ENCODE measurements around the gene FAM107A. TPM values are rescaled to one million over a fixed set of nuclear protein-coding genes. Genes with fewer than 3 reads are reported as not detected.

FAM107A gene
- total RNA-seq, 1 donor from 2014 or later, result not detected

DNA sequence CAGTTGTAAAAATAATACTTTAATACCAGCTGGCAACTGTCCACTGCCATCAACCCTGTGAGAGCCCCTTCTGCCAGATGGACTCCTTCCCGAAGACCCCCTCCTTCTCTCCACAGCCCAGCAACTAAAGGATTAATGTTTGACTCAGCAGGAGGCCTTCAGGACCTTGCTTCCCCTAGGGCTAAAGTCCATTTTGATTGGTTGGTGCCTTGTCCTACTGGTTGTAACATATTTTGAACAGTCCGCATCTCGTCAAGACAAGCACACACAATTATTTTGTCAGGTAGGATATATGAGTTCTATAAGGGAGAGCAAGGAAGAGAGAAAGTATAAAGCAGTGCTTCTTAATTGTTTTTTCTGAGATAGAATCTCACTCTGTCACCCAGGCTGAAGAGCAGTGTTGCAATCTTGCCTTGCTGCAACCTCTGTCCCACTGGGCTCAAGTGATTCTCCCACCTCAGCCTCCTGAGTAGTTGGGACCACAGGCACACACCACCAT, 58.9 kb downstream of the FAM107A start:
- no peaks in the 10 kb centered on the region for H3K36me3 ChIP-seq (ENCODE audit: insufficient read depth, low read length)
- Mint-ChIP-seq H3K4me3 (ENCODE audit: unreplicated experiment) (no peak overlapping the region), H3K9me3 (ENCODE audit: unreplicated experiment) (no peaks in the 10 kb centered on the region), H3K36me3 (ENCODE audit: low read depth, unreplicated experiment) (no peaks in the 10 kb centered on the region), H3K4me1 (ENCODE audit: low read depth, unreplicated experiment) (peaks cover 4% of the 10 kb centered on the region), H3K27ac (ENCODE audit: unreplicated experiment) (no peak overlapping the region), H3K27me3 (ENCODE audit: low read depth, unreplicated experiment) (no peaks in the 10 kb centered on the region)
- no peak overlapping the region for H3K27ac ChIP-seq (ENCODE audit: low read depth, low read length)
- FAIRE-seq, result no peak
- no peaks in the 10 kb centered on the region for H3K4me1 ChIP-seq (ENCODE audit: insufficient read depth, low read length)
- no peaks in the 10 kb centered on the region for H3K27me3 ChIP-seq (ENCODE audit: insufficient read depth, low read length)
- no peak overlapping the region for H2AFZ ChIP-seq (ENCODE audit: low read depth, low read length)
- no peaks in the 10 kb centered on the region for H3K79me2 ChIP-seq (ENCODE audit: insufficient read depth, low read length)
- H3K4me2 ChIP-seq (ENCODE audit: low read length), result no peak overlapping the region
- TF ChIP-seq, protein P1, sequence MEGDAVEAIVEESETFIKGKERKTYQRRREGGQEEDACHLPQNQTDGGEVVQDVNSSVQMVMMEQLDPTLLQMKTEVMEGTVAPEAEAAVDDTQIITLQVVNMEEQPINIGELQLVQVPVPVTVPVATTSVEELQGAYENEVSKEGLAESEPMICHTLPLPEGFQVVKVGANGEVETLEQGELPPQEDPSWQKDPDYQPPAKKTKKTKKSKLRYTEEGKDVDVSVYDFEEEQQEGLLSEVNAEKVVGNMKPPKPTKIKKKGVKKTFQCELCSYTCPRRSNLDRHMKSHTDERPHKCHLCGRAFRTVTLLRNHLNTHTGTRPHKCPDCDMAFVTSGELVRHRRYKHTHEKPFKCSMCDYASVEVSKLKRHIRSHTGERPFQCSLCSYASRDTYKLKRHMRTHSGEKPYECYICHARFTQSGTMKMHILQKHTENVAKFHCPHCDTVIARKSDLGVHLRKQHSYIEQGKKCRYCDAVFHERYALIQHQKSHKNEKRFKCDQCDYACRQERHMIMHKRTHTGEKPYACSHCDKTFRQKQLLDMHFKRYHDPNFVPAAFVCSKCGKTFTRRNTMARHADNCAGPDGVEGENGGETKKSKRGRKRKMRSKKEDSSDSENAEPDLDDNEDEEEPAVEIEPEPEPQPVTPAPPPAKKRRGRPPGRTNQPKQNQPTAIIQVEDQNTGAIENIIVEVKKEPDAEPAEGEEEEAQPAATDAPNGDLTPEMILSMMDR (IDR thresholded peaks at IDR 0.05; ENCODE audit: insufficient read depth, low read depth, low read length), result no peak
- no peak for TF ChIP-seq EZH2 (IDR thresholded peaks at IDR 0.05; ENCODE audit: insufficient read depth, low read length)
- no peak for DNase-seq (ENCODE audit: low read depth)
- no peaks in the 10 kb centered on the region for H4K20me1 ChIP-seq (ENCODE audit: insufficient read depth, low read length)
- H3K4me3 ChIP-seq (ENCODE audit: insufficient read depth, low read depth, low read length), result no peak overlapping the region
- H3K9ac ChIP-seq (ENCODE audit: low read length), result no peak overlapping the region
- H3K9me3 ChIP-seq (ENCODE audit: insufficient read depth, low read depth, low read length), result no peaks in the 10 kb centered on the region

DNA sequence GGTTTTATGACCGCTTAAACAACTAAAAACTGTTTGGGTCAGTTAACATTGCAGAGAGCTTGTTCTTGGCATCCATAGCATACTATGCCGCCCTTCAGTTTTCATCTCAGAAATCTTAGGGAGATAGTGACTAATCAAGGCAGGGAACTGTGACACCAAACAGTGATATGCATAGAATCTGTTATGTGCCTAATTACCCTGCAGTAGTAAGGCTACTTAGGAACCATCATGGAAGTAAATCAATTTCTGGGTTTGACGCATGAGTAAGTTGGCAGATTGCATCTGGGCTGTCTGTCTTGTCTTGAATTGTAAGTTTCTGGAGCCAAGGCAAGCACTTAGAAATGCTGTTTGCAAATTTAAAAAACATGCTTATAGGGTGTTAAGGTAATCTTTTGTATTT, 62.8 kb downstream of the FAM107A start:
- FAIRE-seq, result no peak
- Mint-ChIP-seq H3K27me3 (ENCODE audit: low read depth, unreplicated experiment) (no peaks in the 10 kb centered on the region), H3K4me3 (ENCODE audit: unreplicated experiment) (no peak overlapping the region), H3K9me3 (ENCODE audit: unreplicated experiment) (no peaks in the 10 kb centered on the region), H3K4me1 (ENCODE audit: low read depth, unreplicated experiment) (no peaks in the 10 kb centered on the region), H3K27ac (ENCODE audit: unreplicated experiment) (no peak overlapping the region), H3K36me3 (ENCODE audit: low read depth, unreplicated experiment) (no peaks in the 10 kb centered on the region)
- no peaks in the 10 kb centered on the region for H4K20me1 ChIP-seq (ENCODE audit: insufficient read depth, low read length)
- H3K9ac ChIP-seq (ENCODE audit: low read length), result no peak overlapping the region
- DNase-seq (ENCODE audit: low read depth), result no peak
- H3K36me3 ChIP-seq (ENCODE audit: insufficient read depth, low read length), result no peaks in the 10 kb centered on the region
- no peaks in the 10 kb centered on the region for H3K9me3 ChIP-seq (ENCODE audit: insufficient read depth, low read depth, low read length)
- H3K4me3 ChIP-seq (ENCODE audit: insufficient read depth, low read depth, low read length), result no peak overlapping the region
- no peak overlapping the region for H3K27ac ChIP-seq (ENCODE audit: low read depth, low read length)
- no peak overlapping the region for H3K4me2 ChIP-seq (ENCODE audit: low read length)
- no peak overlapping the region for H2AFZ ChIP-seq (ENCODE audit: low read depth, low read length)
- H3K27me3 ChIP-seq (ENCODE audit: insufficient read depth, low read length), result no peaks in the 10 kb centered on the region
- TF ChIP-seq EZH2 (IDR thresholded peaks at IDR 0.05; ENCODE audit: insufficient read depth, low read length), result no peak
- TF ChIP-seq, protein P1 (IDR thresholded peaks at IDR 0.05; ENCODE audit: insufficient read depth, low read depth, low read length), result no peak
- no peaks in the 10 kb centered on the region for H3K4me1 ChIP-seq (ENCODE audit: insufficient read depth, low read length)
- no peaks in the 10 kb centered on the region for H3K79me2 ChIP-seq (ENCODE audit: insufficient read depth, low read length)

Other genes with a start within 250 kb of the FAM107A start
- 10.3 and 10.5 TPM in 2 replicates for gene PXK, start 244.5 kb downstream of the FAM107A start, total RNA-seq
- 87.7 and 95.7 TPM in 2 replicates for gene PDHB, start 143.6 kb downstream of the FAM107A start, total RNA-seq
- gene KCTD6, start 85.3 kb downstream of the FAM107A start, total RNA-seq, result 7.9 and 10.0 TPM in 2 replicates
- gene ACOX2, start 40.2 kb downstream of the FAM107A start, total RNA-seq, result 2.2 and 2.7 TPM in 2 replicates
- gene FAM3D, start 89.4 kb upstream of the FAM107A start, total RNA-seq, result not detected in 2 replicates

Data from astrocyte (in vitro differentiated cells and primary cell).